SK-N-SH (cell line): Measurements from ENCODE around the gene CABLES2. TPM values are rescaled to one million over a fixed set of nuclear protein-coding genes. Genes with fewer than 3 reads are reported as not detected.

ENCODE experiments used
- CTCF ChIA-PET: fragments of 300-600, 350-600 bp; formaldehyde crosslinking; extraction: SDS; loops from one replicate; lab custom pipeline; 2021; lab: Yijun Ruan, JAX
- POLR2A ChIA-PET: fragments of 350-600 bp; sonication (Branson Sonifier 250); formaldehyde crosslinking; extraction: SDS; loops from one replicate; lab custom pipeline; 2020; ENCODE audit warnings: antibody characterized with exemption, inconsistent platforms; lab: Yijun Ruan, JAX
- DNase-seq: peaks from one replicate; pipeline ENCODE4 v3.0.0; 2012
- H2AFZ ChIP-seq: fragments of 200-600 bp; sonication (generic); 2 replicates; pipeline ENCODE4 v1.8.1; 2016; ENCODE audit warnings: antibody characterized with exemption, mild to moderate bottlenecking, low read depth
- H3F3A ChIP-seq: fragments of 200-600 bp; sonication (generic); replicated peaks from 2 replicates; pipeline ENCODE3; 2016; ENCODE audit warnings: antibody characterized with exemption, mild to moderate bottlenecking; ENCODE audit not compliant: insufficient read depth
- H3K27ac ChIP-seq, 2 experiments: fragments of 200-500 bp in 1 of 2; fragments of 200-600 bp in 1 of 2; sonication (Bioruptor generic) in 1 of 2; sonication (generic), shearing (Covaris generic) in 1 of 2; 2 replicates each; pipeline versions ENCODE4 v1.5.1 to v1.6.1; 2014 to 2016; ENCODE audit warnings: low read depth in 2 of 2, inconsistent platforms in 1 of 2, low read length in 1 of 2, mild to moderate bottlenecking in 1 of 2, mixed read lengths in 1 of 2
- H3K27me3 ChIP-seq: fragments of 200-600 bp; sonication (generic), shearing (Covaris generic); 2 replicates; pipeline ENCODE4 v1.6.1; 2016; ENCODE audit warnings: mixed run types; ENCODE audit not compliant: insufficient read depth
- H3K36me3 ChIP-seq, 2 experiments: fragments of 200-500 bp in 1 of 2; fragments of 200-600 bp in 1 of 2; sonication (Bioruptor generic) in 1 of 2; sonication (generic) in 1 of 2; replicated peaks in 1 of 2; 2 replicates each; pipeline versions ENCODE3 to v1.5.1; 2014 to 2016; ENCODE audit warnings: low read length in 1 of 2, mild to moderate bottlenecking in 1 of 2; ENCODE audit not compliant: insufficient read depth in 2 of 2, control insufficient read depth in 1 of 2
- H3K4me1 ChIP-seq, 2 experiments: fragments of 200-500 bp in 1 of 2; fragments of 200-600 bp in 1 of 2; sonication (Bioruptor generic) in 1 of 2; sonication (generic), shearing (Covaris generic) in 1 of 2; 2 replicates each; pipeline versions ENCODE4 v1.5.1 to v1.6.1; 2014 to 2016; ENCODE audit warnings: low read depth in 1 of 2, low read length in 1 of 2, mixed run types in 1 of 2; ENCODE audit not compliant: insufficient read depth in 2 of 2, control insufficient read depth in 1 of 2
- H3K4me2 ChIP-seq: fragments of 200-600 bp; sonication (generic), shearing (Covaris generic); 2 replicates; pipeline ENCODE4 v1.6.1; 2017; ENCODE audit warnings: mixed run types
- H3K4me3 ChIP-seq, 2 experiments: fragments of 200-500 bp in 1 of 2; fragments of 200-600 bp in 1 of 2; sonication (Bioruptor generic) in 1 of 2; sonication (generic), shearing (Covaris generic) in 1 of 2; 2 replicates each; pipeline versions ENCODE4 v1.5.1 to v1.8.1; 2014 to 2016; ENCODE audit warnings: low read depth in 2 of 2, inconsistent platforms in 1 of 2, low read length in 1 of 2, mild to moderate bottlenecking in 1 of 2, mixed read lengths in 1 of 2, moderate library complexity in 1 of 2
- H3K79me2 ChIP-seq: fragments of 200-600 bp; sonication (generic); 2 replicates; pipeline ENCODE4 v1.8.1; 2017; ENCODE audit warnings: mild to moderate bottlenecking; ENCODE audit not compliant: insufficient read depth
- H3K9ac ChIP-seq: fragments of 200-600 bp; sonication (generic); 2 replicates; pipeline ENCODE4 v1.6.1; 2017; ENCODE audit warnings: mixed run types
- H3K9me2 ChIP-seq: fragments of 200-600 bp; sonication (generic); 2 replicates; pipeline ENCODE4 v1.6.1; 2017; ENCODE audit warnings: mixed run types
- H3K9me3 ChIP-seq: fragments of 200-600 bp; sonication (generic); 2 replicates; pipeline ENCODE4 v1.6.1; 2017; ENCODE audit warnings: mixed run types, mild to moderate bottlenecking, moderate library complexity
- H4K20me1 ChIP-seq: fragments of 200-600 bp; sonication (generic); 2 replicates; pipeline ENCODE4 v1.6.1; 2017; ENCODE audit warnings: mild to moderate bottlenecking, mixed run types; ENCODE audit not compliant: insufficient read depth
- CHD2 ChIP-seq: fragments of 150-350 bp; IDR thresholded peaks from 2 replicates; pipeline ENCODE4 v1.6.1; 2018; ENCODE audit warnings: low read length; ENCODE audit not compliant: partially characterized antibody
- CTCF ChIP-seq: fragments of 200-600 bp; sonication (generic); IDR thresholded peaks from 2 replicates; pipeline ENCODE4 v1.6.1; 2017; ENCODE audit warnings: antibody characterized with exemption, mild to moderate bottlenecking, moderate library complexity
- EZH2phosphoT487 ChIP-seq: fragments of 200-600 bp; sonication (generic); IDR thresholded peaks from 2 replicates; pipeline ENCODE4 v1.6.1; 2017; ENCODE audit warnings: low read depth, mixed run types, mild to moderate bottlenecking, antibody characterized with exemption, moderate library complexity, borderline replicate concordance
- FOXJ3 ChIP-seq: sonication (generic); formaldehyde crosslinking; IDR thresholded peaks from 2 replicates; pipeline ENCODE4 v1.5.1; 2020; ENCODE audit warnings: mild to moderate bottlenecking, missing genetic modification reagents
- FOXM1 ChIP-seq: IDR thresholded peaks from 2 replicates; pipeline ENCODE4 v1.4.0; 2012; ENCODE audit warnings: low read depth, mild to moderate bottlenecking
- GABPA ChIP-seq: IDR thresholded peaks from 2 replicates; pipeline ENCODE4 v1.4.0; 2012; ENCODE audit warnings: low read depth, mild to moderate bottlenecking
- GATA2 ChIP-seq: sonication (generic); formaldehyde crosslinking; IDR thresholded peaks from 2 replicates; pipeline ENCODE4 v1.5.0; 2020; ENCODE audit warnings: mild to moderate bottlenecking, missing genetic modification reagents
- POLR2AphosphoS5 ChIP-seq: IDR thresholded peaks from 2 replicates; pipeline ENCODE4 v1.6.1; 2012; ENCODE audit warnings: low read depth, low read length
- RFX5 ChIP-seq: IDR thresholded peaks from 2 replicates; pipeline ENCODE4 v1.6.1; 2012; ENCODE audit warnings: mild to moderate bottlenecking, improper control_type of control experiment, low read length
- RXRA ChIP-seq: IDR thresholded peaks from 2 replicates; pipeline ENCODE4 v1.4.0; 2012; ENCODE audit warnings: low read depth, mild to moderate bottlenecking, borderline replicate concordance
- SIN3A ChIP-seq: IDR thresholded peaks from 2 replicates; pipeline ENCODE4 v1.6.1; 2012; ENCODE audit warnings: low read depth, mild to moderate bottlenecking, low read length, moderate library complexity, borderline replicate concordance
- TCF12 ChIP-seq: IDR thresholded peaks from 2 replicates; pipeline ENCODE4 v1.4.0; 2012
- TEAD4 ChIP-seq: IDR thresholded peaks from 2 replicates; pipeline ENCODE4 v1.4.0; 2012; ENCODE audit warnings: mild to moderate bottlenecking, borderline replicate concordance; ENCODE audit not compliant: insufficient read depth
- USF2 ChIP-seq: fragments of 150-350 bp; IDR thresholded peaks from 2 replicates; pipeline ENCODE4 v1.6.1; 2017; ENCODE audit warnings: antibody characterized with exemption, low read length, low read depth, borderline replicate concordance
- ZBTB33 ChIP-seq: IDR thresholded peaks from 2 replicates; pipeline ENCODE4 v1.4.0; 2012; ENCODE audit warnings: low read depth, borderline replicate concordance
- WGBS: methylation state at CpG from one replicate; pipeline ENCODE4 v1.1.6; 2017; ENCODE audit warnings: low lambda C conversion rate; 5-methylcytosine and 5-hydroxymethylcytosine counted together
- polyA plus RNA-seq, 3 experiments: library from polyadenylated mRNA; depleted of rRNA; stranded (reverse); fragments of >200 nt; gene quantifications; 2 replicates each; pipeline ENCODE4 v1.2.3, GENCODE V29; 2012
- TF ChIP-seq, protein P1 (sequence below): IDR thresholded peaks from 2 replicates; pipeline ENCODE4; 2012

The CABLES2 gene
- polyA plus RNA-seq, 1 of the 3 experiments (the other 2 are of a cell fraction), result 4.8 TPM

DNA sequence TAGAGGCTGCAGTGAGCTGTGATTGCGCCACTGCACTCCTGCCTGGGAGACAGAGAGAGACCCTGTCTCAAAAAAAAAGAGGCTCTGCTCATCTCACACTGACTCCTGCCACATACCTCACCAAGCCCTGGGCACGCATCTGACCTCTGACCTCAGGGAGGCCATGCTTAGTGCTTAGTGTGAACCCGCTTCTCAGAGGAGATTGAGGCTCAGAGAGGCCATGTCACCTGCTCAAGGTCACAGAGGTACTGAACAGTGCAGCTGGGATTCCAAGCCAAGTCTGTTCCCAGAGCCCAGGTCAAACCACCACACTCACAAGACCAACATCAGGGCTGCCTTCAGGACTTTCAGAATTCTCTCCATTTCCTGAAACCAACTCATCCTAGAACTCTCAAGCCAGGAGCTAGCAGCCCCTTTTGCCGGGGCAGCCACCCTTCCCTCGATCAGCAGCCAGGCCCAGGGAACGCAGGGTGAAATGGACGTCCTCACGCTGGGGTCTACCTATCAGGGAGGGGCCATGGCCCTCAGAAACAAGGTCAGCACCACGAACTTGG lies 2.9 kb downstream of the CABLES2 start:
- no peak for DNase-seq
- WGBS, result 92% methylated on average over 7 of the region's 9 CpGs
- Histone ChIP-seq H3K9ac (no peak overlapping the region), H3K36me3 (no peaks in the 10 kb centered on the region), H3F3A (no peaks in the 10 kb centered on the region), H3K79me2 (peaks cover 10% of the 10 kb centered on the region; the same call in 1 of the 2 replicates), H3K27me3 (no peaks in the 10 kb centered on the region), H3K9me3 (no peaks in the 10 kb centered on the region), H3K27ac (no peak overlapping the region), H3K9me2 (no peaks in the 10 kb centered on the region), H4K20me1 (peaks cover 5% of the 10 kb centered on the region; the same call in 1 of the 2 replicates), H3K4me2 (no peak overlapping the region), H3K4me1 (peaks cover 0 to 47% of the 10 kb centered on the region in 2 experiments; a peak in 1 of 4 replicates), H3K4me3 (no peak overlapping the region), H2AFZ (no peak overlapping the region)
- POLR2A ChIA-PET, result no interaction called here
- CTCF ChIA-PET, result interaction anchor here (0.8 to 2.2 kb wide), 7 partner anchors 10 to 388 kb away, joined by 3 to 9 read pairs (median 3); no protein-coding TSS in a partner anchor
- TF ChIP-seq GABPA (no peak), RFX5 (no peak), GATA2 (CRISPR knock-in tag) (no peak), TCF12 (no peak), FOXJ3 (no peak), CHD2 (no peak), EZH2phosphoT487 (no peak), POLR2AphosphoS5 (no peak)
- TF ChIP-seq, protein P1, sequence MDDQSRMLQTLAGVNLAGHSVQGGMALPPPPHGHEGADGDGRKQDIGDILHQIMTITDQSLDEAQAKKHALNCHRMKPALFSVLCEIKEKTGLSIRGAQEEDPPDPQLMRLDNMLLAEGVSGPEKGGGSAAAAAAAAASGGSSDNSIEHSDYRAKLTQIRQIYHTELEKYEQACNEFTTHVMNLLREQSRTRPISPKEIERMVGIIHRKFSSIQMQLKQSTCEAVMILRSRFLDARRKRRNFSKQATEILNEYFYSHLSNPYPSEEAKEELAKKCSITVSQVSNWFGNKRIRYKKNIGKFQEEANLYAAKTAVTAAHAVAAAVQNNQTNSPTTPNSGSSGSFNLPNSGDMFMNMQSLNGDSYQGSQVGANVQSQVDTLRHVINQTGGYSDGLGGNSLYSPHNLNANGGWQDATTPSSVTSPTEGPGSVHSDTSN, result no peak

GRCh38 chr20:62403331-62403730 lies 3.8 kb downstream of the CABLES2 start:
- no peak overlapping the region for H3K9ac ChIP-seq
- H2AFZ ChIP-seq, result no peak overlapping the region
- no peak for DNase-seq
- POLR2A ChIA-PET, result interaction anchor here (1.3 kb wide), 1 partner anchor 16 kb away, joined by 4 read pairs; no protein-coding TSS in a partner anchor
- H3K27ac ChIP-seq, result peak overlapping the region in 1 of 2 experiments; percentile 43; a peak in 1 of 4 replicates
- H3K79me2 ChIP-seq, result peaks cover 10% of the 10 kb centered on the region; the same call in 1 of the 2 replicates
- H3K4me1 ChIP-seq, result peaks cover 0 to 47% of the 10 kb centered on the region in 2 experiments; a peak in 1 of 4 replicates
- 98% methylated on average over 13 of the region's 13 CpGs for WGBS
- H4K20me1 ChIP-seq, result peaks cover 5% of the 10 kb centered on the region; the same call in 1 of the 2 replicates
- no peak for TF ChIP-seq GABPA
- TF ChIP-seq USF2, result no peak
- no peak for TF ChIP-seq RXRA
- no peak for TF ChIP-seq ZBTB33
- TF ChIP-seq TEAD4, result no peak
- TF ChIP-seq SIN3A, result no peak
- no peak for TF ChIP-seq CTCF
- TF ChIP-seq, protein P1, result no peak
- TF ChIP-seq FOXM1, result no peak
- H3K4me3 ChIP-seq, result no peak overlapping the region
- H3K9me3 ChIP-seq, result no peaks in the 10 kb centered on the region
- no peaks in the 10 kb centered on the region for H3K27me3 ChIP-seq
- no peaks in the 10 kb centered on the region for H3K36me3 ChIP-seq
- no peak overlapping the region for H3K4me2 ChIP-seq
- CTCF ChIA-PET, result interaction anchor here (0.8 to 1.5 kb wide), 6 partner anchors 12 to 404 kb away, joined by 3 to 5 read pairs (median 3); partner anchors contain the start of gene ADRM1
- H3K9me2 ChIP-seq, result no peaks in the 10 kb centered on the region
- H3F3A ChIP-seq, result no peaks in the 10 kb centered on the region
